Stimulated activated CD4-positive, alpha-beta T cell treated with anti-CD3 and anti-CD28 coated beads, Interleukin-4, amount 100 ng/mL, for 4 hours (primary cell): Measurements from ENCODE around the gene CARHSP1.
"Not testable (repeated sequence)": the region's sequence is repeated elsewhere in the genome, so short reads cannot be mapped to it uniquely, and the experiment has no call there.

Experiments used
- DNase-seq, 2 experiments: peaks; one replicate each; pipeline ENCODE4 v3.0.0-alpha.2; 2020

Gene CARHSP1

DNA sequence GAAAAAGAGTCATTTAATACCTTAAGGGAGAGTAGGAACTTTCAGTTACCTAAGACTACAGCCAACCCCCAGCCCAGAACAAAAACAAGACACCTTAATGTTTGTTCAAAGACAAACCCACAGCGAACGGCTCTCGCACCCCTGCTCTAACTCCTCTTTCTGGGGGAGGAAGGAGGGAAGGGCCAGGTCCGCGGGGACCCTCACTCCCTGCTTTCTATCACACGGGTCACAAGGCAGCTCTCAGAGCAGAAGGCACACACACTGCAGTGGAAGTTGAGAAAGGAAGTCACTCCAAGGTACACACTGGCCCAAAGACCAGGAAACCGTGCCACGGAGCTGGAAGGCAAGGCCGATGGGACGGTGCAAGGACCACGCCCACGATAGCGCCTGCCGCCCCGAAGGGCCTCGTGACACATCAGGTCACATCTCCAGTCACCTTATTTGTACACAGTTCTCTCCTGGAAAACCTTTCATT is 23.3 kb upstream of the CARHSP1 start:
- no peak for DNase-seq

DNA sequence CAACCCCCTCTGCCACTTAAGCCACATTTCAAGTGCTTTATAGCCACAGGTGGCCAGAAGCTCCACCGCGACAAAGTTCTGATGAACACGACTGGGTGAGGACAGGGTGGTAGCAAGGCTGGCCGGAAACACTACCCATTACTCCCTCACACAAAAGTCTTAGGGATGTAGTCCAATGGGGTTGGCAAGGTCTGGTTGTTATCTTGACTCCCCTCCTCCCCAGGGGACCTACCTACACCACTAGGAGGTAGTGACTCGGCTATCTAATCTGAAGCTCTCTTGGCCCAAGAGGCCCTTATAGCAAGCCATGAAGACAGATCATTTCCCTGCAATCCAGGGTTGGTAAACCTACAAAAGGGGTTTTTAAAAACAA is 21.7 kb upstream of the CARHSP1 start:
- no peak for DNase-seq

DNA sequence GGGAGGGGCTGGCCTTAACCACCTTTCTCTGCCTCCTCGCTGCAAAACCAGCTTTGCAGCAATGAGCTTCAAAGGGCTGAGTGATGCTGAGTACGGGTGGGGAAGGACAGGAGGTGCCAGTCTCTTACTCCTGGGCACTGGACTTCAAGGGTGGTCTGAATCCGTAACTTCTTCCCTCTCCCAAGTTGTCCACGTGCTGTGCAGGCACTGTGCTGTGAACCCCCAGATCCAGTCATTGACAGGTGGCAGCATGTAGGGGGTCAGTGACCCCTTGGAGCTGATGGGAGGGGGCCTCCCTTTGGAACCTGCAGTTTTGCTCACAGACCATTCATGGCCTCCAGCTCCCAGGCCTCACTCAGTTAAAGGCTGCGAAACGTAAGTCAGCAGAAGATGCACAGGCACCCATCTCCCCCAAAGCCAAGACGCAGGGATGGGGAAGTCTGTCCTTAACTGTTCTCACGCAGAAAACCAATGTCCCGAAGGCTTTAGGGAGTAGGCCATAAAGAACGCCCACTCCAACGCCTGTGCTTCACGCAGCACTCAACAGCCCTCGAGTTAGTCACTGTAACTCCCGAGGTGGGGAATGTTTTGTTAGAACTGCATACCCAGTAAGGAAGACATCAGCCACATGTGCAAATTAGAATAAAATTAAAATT is 21.2 kb upstream of the CARHSP1 start:
- no peak for DNase-seq

DNA sequence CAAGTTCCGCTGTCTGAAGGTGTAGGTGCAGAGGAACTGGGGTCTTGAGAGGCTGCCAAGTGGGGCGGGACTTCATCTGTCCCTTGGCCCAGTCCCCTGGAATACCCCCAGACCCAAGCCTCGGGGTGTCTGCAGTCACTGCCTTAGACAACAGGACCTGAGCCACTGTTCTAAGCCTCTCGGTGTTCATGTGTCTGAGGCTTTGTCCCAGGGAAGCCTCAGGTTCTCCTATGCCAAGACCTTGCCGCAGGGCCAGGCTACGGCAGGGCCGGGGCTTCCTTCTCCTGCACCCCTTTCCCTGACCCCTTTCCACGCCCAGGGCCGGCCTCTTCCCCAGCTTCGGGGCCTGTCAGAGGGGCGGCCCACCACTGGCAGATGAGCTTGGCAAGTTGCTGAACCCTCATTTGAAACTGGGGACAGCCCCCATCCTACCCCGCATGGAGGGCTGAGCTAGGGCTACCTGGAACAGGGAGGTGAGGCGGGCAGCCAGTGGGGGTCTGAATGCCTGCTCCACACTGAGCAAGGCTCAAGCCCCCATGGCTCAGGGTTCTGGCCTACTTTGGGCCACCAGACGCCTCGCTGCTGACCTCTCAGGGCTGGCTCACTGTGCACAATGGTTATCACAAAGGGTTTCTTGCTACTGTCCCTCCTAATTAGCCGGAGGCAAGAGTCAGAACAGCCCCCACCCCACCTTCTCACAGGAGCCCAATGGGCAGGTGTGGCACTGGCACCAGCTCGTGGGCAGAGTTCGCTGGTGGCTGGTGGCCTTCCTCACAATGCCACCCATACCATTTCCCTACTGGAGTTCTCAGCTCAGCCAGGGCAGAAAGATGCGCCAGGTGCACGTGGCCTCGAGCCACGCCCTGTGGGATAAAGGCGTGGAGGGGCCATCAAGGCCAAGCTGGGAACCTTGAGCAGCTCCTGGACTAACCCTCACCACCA is 20.4 kb upstream of the CARHSP1 start:
- DNase-seq = no peak

DNA sequence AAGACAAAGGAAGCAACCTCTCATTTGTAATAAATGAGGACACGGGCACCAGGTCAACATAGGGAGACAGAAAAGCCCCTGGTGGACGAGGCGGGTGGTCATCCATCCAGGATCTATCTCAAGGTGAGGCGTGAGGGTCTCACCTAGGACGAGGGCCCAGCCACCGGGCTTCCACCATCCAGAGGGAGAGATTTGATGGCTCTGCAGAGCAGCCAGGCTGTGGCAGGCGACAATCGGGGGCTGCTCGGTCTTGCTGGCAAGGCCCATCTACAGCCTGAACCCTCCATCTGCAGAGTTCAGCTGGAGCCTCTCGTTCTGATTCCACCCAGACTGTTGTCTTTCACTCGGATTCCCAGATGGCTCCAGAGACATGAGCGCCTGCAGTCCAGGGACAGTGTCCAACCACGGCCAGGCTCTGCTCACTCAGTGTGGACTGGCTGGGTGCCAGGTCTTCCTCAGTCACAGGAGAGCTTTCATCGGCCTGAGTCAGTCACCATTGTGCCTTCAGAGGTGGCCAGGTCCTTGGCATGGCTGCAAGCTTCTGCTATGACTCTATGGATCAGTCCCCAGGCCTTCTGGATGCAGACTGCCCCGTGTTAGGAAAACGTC is 19.2 kb upstream of the CARHSP1 start:
- DNase-seq = no peak

DNA sequence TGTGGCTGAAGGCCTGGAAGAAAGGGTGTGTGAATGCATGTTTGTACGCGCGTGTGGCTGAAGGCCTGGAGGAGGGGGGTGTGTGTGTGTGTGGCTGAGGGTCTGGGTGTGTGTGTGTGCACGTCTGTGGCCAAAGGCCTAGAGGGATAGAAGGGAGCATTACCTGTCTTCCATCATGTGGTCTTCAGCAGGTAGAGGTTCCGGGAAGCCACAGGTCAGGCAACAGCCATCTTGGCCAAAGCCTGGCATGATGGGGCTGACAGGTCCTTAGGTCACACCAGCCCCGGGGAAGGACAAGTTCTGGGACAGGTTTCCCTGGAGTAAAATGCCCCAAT is 18.6 kb upstream of the CARHSP1 start:
- no peak for DNase-seq

DNA sequence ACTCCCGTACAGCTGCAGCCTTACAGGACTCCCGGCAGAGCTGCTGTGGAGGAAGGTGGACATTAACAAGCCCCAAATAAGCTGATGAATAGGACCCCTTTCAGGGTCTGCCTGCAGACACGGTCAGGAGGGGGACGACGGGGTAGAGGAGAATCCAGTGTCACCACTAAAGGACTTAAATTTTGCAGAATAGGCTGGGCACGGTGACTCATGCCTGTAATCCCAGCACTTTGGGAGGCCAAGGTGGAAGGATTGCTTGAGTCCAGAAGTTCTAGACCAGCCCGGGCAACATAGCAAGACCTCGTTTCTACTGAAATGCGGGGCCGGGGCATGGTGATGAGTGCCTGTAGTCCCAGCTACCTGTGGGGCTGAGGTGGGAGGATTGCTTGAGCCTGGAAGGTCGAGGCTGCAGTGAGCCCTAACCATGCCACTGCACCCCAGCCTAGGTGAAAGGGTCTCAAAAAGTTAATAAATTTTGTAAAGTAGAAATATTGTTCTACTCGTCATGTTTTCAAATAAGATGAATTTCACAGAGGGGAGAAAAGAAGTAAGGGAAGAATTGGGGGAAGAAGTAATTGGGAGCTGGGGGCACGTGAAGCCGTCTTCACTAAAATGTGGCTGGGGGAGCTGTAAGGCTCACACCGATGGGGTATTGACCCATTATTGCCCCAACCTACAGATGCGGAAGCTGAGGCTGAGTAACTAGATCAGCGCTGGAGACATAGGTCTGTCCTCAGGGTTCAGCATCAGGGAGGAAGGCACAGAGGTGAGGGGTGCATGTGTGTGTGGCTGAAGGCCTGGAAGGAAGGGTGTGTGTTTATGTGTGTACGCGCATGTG is 18.0 kb upstream of the CARHSP1 start:
- DNase-seq = no peak

DNA sequence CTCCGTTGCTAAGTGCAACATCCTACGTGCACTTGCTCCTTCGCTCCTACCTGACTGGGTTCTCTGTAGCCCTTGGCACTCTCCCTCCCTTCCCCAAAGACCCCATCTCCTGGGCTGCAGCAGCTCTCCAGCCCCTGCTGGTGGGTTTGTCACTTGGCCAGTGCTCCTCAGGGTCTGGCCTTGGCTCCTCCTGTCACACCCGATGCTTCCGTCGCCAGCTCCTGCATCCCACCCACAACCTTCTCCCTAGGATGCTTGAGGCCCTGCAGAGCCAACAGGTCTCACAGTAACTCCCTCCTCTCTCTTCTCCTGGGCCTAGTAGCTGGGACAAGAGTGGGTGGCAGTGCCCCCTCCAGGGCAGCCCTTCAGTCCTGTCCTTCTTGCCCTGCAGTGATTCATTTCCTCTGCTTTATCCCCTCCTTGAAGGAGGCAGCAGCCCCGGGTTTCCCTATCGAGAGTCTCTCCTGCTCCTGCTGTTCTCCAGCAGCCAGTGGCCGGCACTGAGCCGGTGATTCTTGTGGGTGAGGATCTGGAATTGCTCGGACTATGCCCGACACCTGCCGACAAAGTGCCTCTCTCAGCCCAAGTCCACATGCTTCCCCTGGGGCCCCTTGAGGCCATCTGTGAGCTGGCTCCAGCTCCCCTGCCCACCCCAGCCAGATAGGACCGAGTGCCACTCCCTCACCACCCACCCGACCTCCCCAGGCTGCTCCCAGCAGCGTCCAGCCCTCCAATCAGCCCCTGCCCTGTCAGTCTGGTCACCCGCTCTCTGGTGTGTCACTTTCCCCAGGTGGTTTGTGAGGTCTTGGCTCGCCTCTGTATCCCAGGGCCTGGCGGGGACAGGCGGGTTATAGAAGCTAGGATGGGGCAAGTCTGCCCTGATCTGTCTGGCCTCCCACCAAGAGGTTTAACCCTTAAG is 17.1 kb upstream of the CARHSP1 start:
- DNase-seq = no peak

DNA sequence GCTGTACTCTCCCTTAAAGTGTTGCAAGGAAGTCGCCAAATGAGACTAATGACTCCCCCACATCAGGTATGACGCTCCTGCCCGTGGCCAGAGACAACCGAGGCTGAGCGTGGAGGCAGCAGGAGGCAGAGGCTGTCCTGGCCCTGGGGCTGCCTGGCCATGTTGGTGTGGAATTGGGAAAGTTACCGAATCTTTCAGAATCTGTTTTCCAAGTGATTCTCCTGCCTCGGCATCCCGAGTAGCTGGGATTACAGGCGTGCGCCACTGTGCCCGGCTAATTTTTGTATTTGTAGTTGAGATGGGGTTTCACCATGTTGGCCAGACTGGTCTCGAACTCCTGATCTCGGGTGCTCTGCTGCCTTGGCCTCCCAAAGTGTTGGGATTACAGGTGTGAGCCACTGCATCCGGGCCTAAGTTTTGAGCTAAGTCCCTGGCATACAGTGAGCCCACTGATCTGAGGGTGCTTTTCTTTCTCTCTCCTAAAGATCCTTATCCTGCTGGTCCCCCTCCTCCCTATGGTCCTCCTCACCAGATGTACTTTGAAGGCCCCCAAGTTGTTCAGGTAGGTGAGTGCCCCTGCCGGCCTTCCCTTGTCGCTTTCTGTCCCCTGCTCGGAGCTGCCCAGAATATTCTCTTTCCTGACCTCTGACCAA is 14.0 kb upstream of the CARHSP1 start:
- DNase-seq = no peak

DNA sequence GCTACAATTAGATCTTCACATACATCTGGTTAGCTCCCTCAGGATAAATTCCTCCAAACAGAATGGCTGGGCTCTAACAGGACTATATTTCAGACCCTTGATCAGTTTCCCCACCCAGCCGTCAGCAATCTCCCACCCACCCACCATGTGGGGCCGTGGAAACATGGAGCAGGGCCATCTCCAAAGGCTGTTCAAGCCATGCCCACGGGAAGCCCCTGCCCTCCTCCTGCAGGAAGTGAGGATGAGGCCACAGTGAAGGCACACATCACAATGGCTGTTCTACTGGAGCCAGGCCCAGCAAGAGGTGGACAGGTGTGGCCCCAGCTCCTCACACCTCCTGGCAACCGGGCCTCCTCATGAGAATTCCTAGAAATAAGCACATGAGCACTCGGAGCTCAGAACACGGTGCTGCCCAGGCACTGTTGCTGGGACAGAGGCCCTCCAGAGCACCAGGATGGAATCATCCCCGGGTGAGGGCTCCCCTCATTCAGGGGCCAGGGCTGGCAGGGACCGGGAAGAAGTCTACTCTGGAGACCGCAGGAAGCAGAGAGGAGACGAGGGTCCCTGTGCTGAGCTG is 13.3 kb upstream of the CARHSP1 start, which contains the start of gene LITAFD:
Gene LITAFD, plus strand, starts transcription at position 311 of the 577 bp plus-strand sequence. CDS start 2,005 bp downstream, outside the sequence.
- no peak for DNase-seq

DNA sequence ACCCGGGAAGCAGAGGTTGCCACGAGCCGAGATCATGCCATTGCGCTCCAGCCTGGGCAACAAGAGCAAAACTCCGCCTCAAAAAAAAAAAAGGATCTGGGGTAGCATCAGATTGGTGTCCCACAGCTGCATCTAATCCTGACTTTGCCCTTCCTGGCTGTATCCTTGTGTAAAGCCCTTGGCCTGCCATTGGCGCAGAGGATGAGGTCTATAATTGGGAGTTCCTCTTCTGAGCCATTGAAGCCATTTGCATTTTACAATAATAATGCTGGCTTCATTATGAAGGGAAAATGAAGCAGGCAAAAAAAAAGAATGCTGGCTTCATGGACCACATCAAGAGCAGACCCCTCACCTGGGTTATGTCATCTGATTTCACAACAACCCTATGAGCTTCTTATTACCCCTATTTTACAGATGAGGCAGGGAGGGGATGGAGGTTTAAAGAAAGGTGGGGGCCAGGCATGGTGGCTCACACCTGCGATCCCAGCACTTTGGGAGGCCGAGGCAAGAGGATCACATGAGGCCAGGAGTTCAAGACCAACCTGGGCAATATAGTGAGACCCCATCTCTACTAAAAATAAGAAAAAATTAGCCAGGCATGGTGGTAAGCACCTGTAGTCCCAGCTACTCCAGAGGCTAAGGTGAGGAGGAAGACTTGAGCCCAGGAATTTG is 12.2 kb upstream of the CARHSP1 start:
- DNase-seq = no peak

DNA sequence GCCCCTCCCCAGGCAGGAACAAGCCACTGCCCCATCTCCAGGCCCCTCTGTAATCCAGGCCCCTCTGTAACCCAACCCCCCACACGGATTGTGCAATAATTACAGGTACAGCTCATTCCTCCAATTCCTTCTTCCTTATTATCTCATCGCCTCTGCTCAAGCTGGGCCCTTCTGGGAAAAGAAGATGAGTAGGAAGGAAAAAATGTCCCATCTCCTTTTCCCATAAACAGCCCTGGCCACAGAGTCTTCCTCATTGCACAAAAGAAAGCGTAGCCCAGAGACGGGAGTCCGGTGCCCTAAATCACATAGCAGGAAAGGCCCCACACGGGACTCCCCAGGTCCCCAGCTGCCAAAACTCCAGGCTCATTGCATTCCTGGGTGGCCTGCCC is 9.7 kb upstream of the CARHSP1 start:
- DNase-seq = no peak

DNA sequence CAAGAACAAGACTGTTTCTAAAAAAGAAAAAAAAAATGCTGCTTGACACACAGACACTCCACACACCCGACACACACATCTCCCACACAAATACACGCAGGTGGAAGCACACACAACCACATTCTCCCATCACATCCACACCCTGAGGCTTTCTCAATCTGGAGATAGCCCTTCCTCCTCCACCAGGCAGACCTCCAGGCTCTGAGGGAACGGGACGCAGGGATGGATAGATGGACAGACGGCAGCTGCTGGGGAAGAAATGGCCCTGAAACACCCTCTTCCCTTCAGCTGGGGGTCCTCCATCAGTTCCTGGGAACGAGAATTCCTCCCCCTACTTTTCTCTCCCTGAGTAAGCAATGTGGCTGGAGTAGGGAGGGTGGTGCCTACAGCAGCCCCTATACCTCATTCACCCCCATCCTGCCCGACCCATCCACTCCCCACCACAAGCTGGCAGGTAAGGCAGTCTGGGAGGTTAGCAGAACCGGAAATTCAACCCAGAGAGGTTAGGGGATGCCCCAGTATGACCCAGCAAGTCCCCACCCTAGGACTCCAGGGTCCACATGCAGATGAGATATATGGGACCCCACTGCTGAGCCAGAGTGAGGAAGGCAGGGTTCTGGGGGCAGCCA is 9.2 kb upstream of the CARHSP1 start:
- no peak for DNase-seq

DNA sequence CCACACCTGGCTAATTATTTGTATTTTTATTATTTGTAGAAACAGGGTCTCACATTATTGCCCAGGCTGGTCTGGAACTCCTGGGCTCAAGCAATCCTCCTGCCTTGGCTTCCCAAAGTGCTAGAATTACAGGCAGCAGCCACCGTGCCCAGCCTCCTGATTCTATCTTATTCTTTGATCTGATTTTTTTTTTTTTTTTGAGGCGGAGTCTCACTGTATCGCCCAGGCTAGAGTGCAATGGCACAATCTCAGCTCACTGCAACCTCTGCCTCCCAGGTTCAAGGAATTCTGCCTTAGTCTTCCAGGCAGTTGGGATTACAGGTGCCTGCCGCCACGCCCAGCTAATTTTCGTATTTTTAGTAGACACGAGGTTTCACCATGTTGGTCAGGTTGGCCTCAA is 6.5 kb upstream of the CARHSP1 start:
- not testable (repeated sequence) for DNase-seq

DNA sequence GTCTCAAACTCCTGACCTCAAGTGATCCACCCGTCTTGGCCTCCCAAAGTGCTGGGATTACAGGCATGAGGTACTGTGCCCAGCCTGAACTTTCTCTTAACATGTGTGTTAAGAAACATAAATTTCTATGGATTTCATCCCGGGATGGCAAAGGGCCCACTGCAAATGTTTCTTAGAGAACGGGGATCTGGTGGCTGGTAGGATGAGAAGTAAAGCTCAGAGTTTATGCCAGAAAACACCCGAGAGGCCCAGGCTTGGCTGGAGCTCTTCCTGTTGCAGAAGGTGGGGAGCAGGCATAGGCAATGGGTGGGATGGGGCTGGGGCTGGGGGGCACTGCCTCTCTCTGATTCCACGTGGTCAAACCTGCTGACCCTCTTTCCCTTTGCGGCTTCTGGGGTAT is 5.6 kb upstream of the CARHSP1 start:
- no peak for DNase-seq

DNA sequence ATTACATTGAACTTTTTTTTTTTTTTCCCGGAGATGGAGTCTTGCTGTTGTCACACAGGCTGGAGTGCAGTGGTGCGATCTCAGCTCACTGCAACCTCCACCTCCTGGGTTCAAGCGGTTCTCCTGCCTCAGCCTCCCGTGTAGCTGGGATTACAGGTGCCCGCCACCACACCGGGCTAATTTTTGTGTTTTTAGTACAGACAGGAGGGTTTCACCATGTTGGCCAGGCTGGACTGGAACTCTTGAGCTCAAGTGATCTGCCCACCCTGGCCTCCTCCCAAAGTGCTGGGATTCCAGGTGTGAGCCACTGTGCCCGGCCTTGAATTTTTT is 5.0 kb upstream of the CARHSP1 start:
- DNase-seq = not testable (repeated sequence)

DNA sequence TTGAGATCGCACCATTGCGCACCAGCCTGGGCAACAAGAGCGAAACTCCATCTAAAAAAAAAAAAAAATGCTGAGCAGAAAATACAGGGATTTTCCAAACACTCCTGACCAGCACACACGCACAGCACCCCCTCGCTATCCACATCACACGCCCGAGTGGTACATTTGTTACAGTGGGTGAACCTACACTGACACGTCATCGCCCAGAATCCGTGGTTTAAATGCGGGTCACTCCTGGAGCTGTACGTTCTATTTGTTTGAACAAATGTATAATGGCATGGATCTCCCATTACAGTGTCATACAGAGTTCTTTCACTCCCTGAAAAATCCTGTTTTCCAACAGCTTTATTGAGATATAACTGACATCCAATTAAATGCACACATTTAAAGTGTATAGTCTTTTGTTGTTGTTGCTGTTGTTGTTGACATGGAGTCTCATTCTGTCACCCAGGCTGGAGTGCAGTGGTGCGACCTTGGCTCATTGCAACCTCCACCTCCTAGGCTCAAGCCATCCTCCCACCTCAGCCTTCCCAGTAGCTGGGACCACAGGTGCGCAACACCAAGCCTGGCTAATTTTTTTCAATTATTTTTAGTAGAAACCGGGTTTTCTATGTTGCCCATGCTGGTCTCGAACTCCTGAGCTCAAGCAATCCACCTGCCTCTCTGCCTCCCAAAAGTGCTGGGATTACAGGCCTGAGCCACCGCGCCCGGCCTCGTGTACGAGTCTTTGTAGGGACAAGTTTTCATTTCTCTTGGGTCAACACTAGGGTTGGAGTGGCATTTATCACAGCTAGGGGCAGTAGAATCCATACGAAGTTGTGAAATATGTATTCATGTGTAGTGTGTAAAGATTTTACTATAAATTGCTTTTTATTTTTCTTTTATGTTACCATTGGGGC is 4.4 kb upstream of the CARHSP1 start:
- no peak for DNase-seq

DNA sequence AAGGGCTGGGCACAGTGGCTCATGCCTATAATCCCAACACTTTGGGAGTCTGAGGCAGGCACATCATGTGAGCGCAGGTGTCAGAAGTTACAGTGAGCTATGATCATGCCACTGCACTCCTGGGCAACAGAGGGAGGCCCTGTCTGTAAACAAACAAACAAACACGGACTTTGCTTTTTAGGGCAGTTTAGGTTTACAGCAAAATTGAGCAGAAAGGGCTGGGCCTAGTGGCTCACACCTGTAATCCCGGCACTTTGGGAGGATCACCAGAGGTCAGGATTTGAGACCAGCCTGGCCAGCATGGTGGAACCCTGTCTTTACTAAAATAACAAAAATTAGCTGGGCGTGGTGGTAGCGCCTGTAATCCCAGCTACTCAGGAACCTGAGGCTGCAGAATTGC is 3.3 kb upstream of the CARHSP1 start:
- DNase-seq = no peak

DNA sequence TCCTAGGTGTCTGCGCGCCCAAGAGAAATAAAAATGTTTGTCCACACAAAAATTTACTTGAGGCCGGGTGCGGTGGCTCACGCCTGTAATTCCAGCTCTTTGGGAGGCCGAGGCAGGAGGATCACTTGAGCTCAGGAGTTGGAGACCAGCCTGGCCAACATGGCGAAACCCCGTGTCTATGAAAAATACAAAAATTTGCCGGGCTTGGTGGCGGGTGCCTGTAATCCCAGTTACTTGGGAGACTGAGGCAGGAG is 1.1 kb upstream of the CARHSP1 start:
- not testable (repeated sequence) for DNase-seq
